ENCODE data around the gene CNTNAP2. TPM values are rescaled to one million over a fixed set of nuclear protein-coding genes. Genes with fewer than 3 reads are reported as not detected.

The CNTNAP2 gene
- total and polyA plus RNA-seq, 2 of the 13 experiments (the other 11 are each of a cell fraction or from before 2014, with no cell fraction given): 0.40 to 0.42 TPM

GRCh38 chr7:146393346-146393745 lies 276.7 kb downstream of the CNTNAP2 start (continued):
- TF ChIP-seq NR2F1 (CRISPR knock-in tag; IDR thresholded peaks at IDR 0.05): no peak
- TF ChIP-seq CBX5 (CRISPR knock-in tag; IDR thresholded peaks at IDR 0.05; ENCODE audit: borderline replicate concordance): no peak
- TF ChIP-seq HHEX (CRISPR knock-in tag; IDR thresholded peaks at IDR 0.05): no peak
- no peak for TF ChIP-seq ZNF354B (CRISPR knock-in tag; IDR thresholded peaks at IDR 0.05)

- H3K9me3 ChIP-seq (ENCODE audit: low read length): peaks cover 55% of the 10 kb centered on the region
- H2AFZ ChIP-seq (ENCODE audit: low read length): no peak overlapping the region
- ATAC-seq (no peak), FAIRE-seq (no peak), DNase-seq (ENCODE audit: low spot score) (no peak)
- no peak overlapping the region for H3K4me2 ChIP-seq (ENCODE audit: low read depth, low read length)
- H3K27ac ChIP-seq (ENCODE audit: extremely low read length, insufficient read depth, low read length): no peak overlapping the region
- CTCF ChIA-PET (ENCODE audit: low intra/inter-chr PET ratio, low total read pairs): no interaction called here
- H3K27me3 ChIP-seq (ENCODE audit: control insufficient read depth in 1 of 2, insufficient read depth in 2 of 2, low read length in 2 of 2): no peaks in the 10 kb centered on the region
- H4K20me1 ChIP-seq (ENCODE audit: insufficient read depth, low read length): no peaks in the 10 kb centered on the region
- in situ Hi-C loops (cut with HindIII; ENCODE audit: extremely low pct_ligation_motif_present, low pct_unique_long_range_greater_than_20kb) (no loop called here), intact Hi-C loops (cut with micrococcal nuclease; ENCODE audit: unreplicated experiment) (no loop called here)
- H3K79me2 ChIP-seq (ENCODE audit: insufficient read depth, low read length): no peaks in the 10 kb centered on the region
- WGBS (ENCODE audit: low lambda C conversion rate): 0% methylated on average over 1 of the region's 1 CpG
- no peaks in the 10 kb centered on the region for H3K36me3 ChIP-seq (replicated peaks in 1 of 2; ENCODE audit: control insufficient read depth in 1 of 2, insufficient read depth in 2 of 2, low read length in 2 of 2)
- BruUV-seq (replicated peaks): no TSS peak
- POLR2A ChIA-PET: no interaction called here
- no peak overlapping the region for H3K4me3 ChIP-seq (replicated peaks in 1 of 3; ENCODE audit: insufficient read depth in 1 of 3, low read depth in 2 of 3, low read length in 3 of 3)
- no peak overlapping the region for H3K9ac ChIP-seq (ENCODE audit: insufficient read depth, low read depth, low read length)
- H3K4me1 ChIP-seq (ENCODE audit: insufficient read depth, low read length): no peaks in the 10 kb centered on the region
- TF ChIP-seq ZNF263 (CRISPR knock-in tag; IDR thresholded peaks at IDR 0.05): no peak
- TF ChIP-seq CEBPB (IDR thresholded peaks at IDR 0.05; ENCODE audit: borderline replicate concordance, low read depth, low read length): no peak
- no peak for TF ChIP-seq ZNF124 (CRISPR knock-in tag; IDR thresholded peaks at IDR 0.05)
- TF ChIP-seq SAP130 (CRISPR knock-in tag; IDR thresholded peaks at IDR 0.05; ENCODE audit: low read depth): no peak
- no peak for TF ChIP-seq ZNF407 (CRISPR knock-in tag; IDR thresholded peaks at IDR 0.05; ENCODE audit: not compliant biosample characterization)
- no peak for TF ChIP-seq YEATS4 (CRISPR knock-in tag; IDR thresholded peaks at IDR 0.05; ENCODE audit: borderline replicate concordance)
- TF ChIP-seq FOSL2 (CRISPR knock-in tag; IDR thresholded peaks at IDR 0.05): no peak
- no peak for TF ChIP-seq ZNF460 (CRISPR knock-in tag; IDR thresholded peaks at IDR 0.05; ENCODE audit: borderline replicate concordance)
- TF ChIP-seq ZBTB25 (CRISPR knock-in tag; IDR thresholded peaks at IDR 0.05): no peak
- TF ChIP-seq ARNT2 (CRISPR knock-in tag; IDR thresholded peaks at IDR 0.05; ENCODE audit: low read depth): no peak
- no peak for TF ChIP-seq MED1 (CRISPR knock-in tag; IDR thresholded peaks at IDR 0.05)
- no peak for TF ChIP-seq ARID2 (CRISPR knock-in tag; IDR thresholded peaks at IDR 0.05; ENCODE audit: borderline replicate concordance)
Observed at GRCh38 chr7:146397141-146397540, 280.5 kb downstream of the CNTNAP2 start.
